Liver (tissue), 9 donors: ENCODE measurements around the gene ENDOU. TPM values are rescaled to one million over a fixed set of nuclear protein-coding genes. Genes with fewer than 3 reads are reported as not detected.
A peak's percentile ranks its signal among the peaks of the same experiment; 100 is the strongest.

Experiments used
- DNase-seq: peaks from one replicate; pipeline ENCODE4 v3.0.0-alpha.2; 2017; ENCODE audit warnings: low spot score
- H3K27ac ChIP-seq, 2 donors: one replicate each; pipeline ENCODE4 v1.7.0; 2013; ENCODE audit warnings: inconsistent platforms in 2 of 2, low read length in 2 of 2, control low read depth in 1 of 2, low read depth in 1 of 2, mild to moderate bottlenecking in 1 of 2
- H3K27me3 ChIP-seq, 4 donors: one replicate each; pipeline versions ENCODE4 v1.6.1 to v1.7.0; 2013; ENCODE audit warnings: low read length in 3 of 4, inconsistent platforms in 1 of 4, mild to moderate bottlenecking in 1 of 4, moderate library complexity in 1 of 4; ENCODE audit not compliant: control insufficient read depth in 4 of 4, insufficient read depth in 4 of 4
- H3K36me3 ChIP-seq, 4 donors: one replicate each; pipeline versions ENCODE4 v1.6.1 to v1.7.0; 2013; ENCODE audit warnings: low read length in 3 of 4, mild to moderate bottlenecking in 3 of 4, low read depth in 1 of 4, moderate library complexity in 1 of 4; ENCODE audit not compliant: control insufficient read depth in 4 of 4, insufficient read depth in 3 of 4
- H3K4me1 ChIP-seq, 4 donors: one replicate each; pipeline versions ENCODE4 v1.6.1 to v1.7.0; 2013; ENCODE audit warnings: low read length in 3 of 4, mild to moderate bottlenecking in 3 of 4, moderate library complexity in 1 of 4; ENCODE audit not compliant: control insufficient read depth in 4 of 4, insufficient read depth in 4 of 4
- H3K4me3 ChIP-seq, 3 donors: one replicate each; pipeline versions ENCODE4 v1.6.1 to v1.7.0; 2013; ENCODE audit warnings: low read length in 3 of 3, control low read depth in 1 of 3, low read depth in 1 of 3, mild to moderate bottlenecking in 1 of 3
- H3K9ac ChIP-seq, 2 donors: one replicate each; pipeline ENCODE4 v1.7.0; 2013; ENCODE audit warnings: low read length in 2 of 2, mild to moderate bottlenecking in 2 of 2, moderate library complexity in 2 of 2, control low read depth in 1 of 2, low read depth in 1 of 2
- H3K9me3 ChIP-seq, 4 donors: one replicate each; pipeline versions ENCODE4 v1.6.1 to v1.7.0; 2013; ENCODE audit warnings: low read length in 3 of 4; ENCODE audit not compliant: control insufficient read depth in 4 of 4
- ATF3 ChIP-seq: IDR thresholded peaks from 2 replicates; pipeline ENCODE4 v1.6.1; 2016; ENCODE audit warnings: antibody characterized with exemption
- CTCF ChIP-seq: fragments of 150-350 bp; IDR thresholded peaks from 2 replicates; pipeline ENCODE4 v1.5.1; 2017; ENCODE audit warnings: improper control_type of control experiment, low read depth, low read length; ENCODE audit not compliant: missing input control
- EGR1 ChIP-seq, 2 donors: IDR thresholded peaks; 2 replicates each; pipeline ENCODE4 v1.6.1; 2016 to 2018; ENCODE audit warnings: antibody characterized with exemption in 2 of 2, low read depth in 2 of 2
- FOXA1 ChIP-seq: IDR thresholded peaks from 2 replicates; pipeline ENCODE4 v1.6.1; 2016; ENCODE audit warnings: antibody characterized with exemption
- FOXA2 ChIP-seq: IDR thresholded peaks from 2 replicates; pipeline ENCODE4 v1.6.1; 2016; ENCODE audit warnings: antibody characterized with exemption
- GABPA ChIP-seq, 2 donors: IDR thresholded peaks in 1 of 2; conservative IDR thresholded peaks in 1 of 2; 2 replicates each; pipeline ENCODE4 v1.6.1; 2016; ENCODE audit warnings: antibody characterized with exemption in 2 of 2, mild to moderate bottlenecking in 1 of 2, moderate library complexity in 1 of 2
- HNF4A ChIP-seq, 2 donors: conservative IDR thresholded peaks; 2 replicates each; pipeline ENCODE4 v1.6.1; 2016; ENCODE audit warnings: antibody characterized with exemption in 2 of 2, mild to moderate bottlenecking in 2 of 2
- HNF4G ChIP-seq: IDR thresholded peaks from 2 replicates; pipeline ENCODE4 v1.6.1; 2016; ENCODE audit warnings: antibody characterized with exemption
- JUND ChIP-seq, 2 donors: IDR thresholded peaks; 2 replicates each; pipeline ENCODE4 v1.6.1; 2016; ENCODE audit warnings: antibody characterized with exemption in 2 of 2
- MAX ChIP-seq: IDR thresholded peaks from 2 replicates; pipeline ENCODE4 v1.6.1; 2016; ENCODE audit warnings: antibody characterized with exemption
- NR2F2 ChIP-seq: IDR thresholded peaks from 2 replicates; pipeline ENCODE4 v1.6.1; 2016; ENCODE audit warnings: antibody characterized with exemption
- RAD21 ChIP-seq, 2 donors: IDR thresholded peaks; 2 replicates each; pipeline ENCODE4 v1.6.1; 2016; ENCODE audit warnings: antibody characterized with exemption in 2 of 2, mild to moderate bottlenecking in 2 of 2
- REST ChIP-seq: IDR thresholded peaks from 2 replicates; pipeline ENCODE4 v1.6.1; 2016; ENCODE audit warnings: antibody characterized with exemption, mild to moderate bottlenecking
- RXRA ChIP-seq, 2 donors: IDR thresholded peaks; 2 replicates each; pipeline ENCODE4 v1.6.1; 2017 to 2018; ENCODE audit warnings: antibody characterized with exemption in 2 of 2, mild to moderate bottlenecking in 1 of 2
- SP1 ChIP-seq: IDR thresholded peaks from 2 replicates; pipeline ENCODE4 v1.6.1; 2018; ENCODE audit warnings: antibody characterized with exemption, mild to moderate bottlenecking
- TAF1 ChIP-seq: conservative IDR thresholded peaks from 2 replicates; pipeline ENCODE4 v1.6.1; 2016; ENCODE audit warnings: antibody characterized with exemption, mild to moderate bottlenecking
- YY1 ChIP-seq: IDR thresholded peaks from 2 replicates; pipeline ENCODE4 v1.6.1; 2016; ENCODE audit warnings: antibody characterized with exemption, mild to moderate bottlenecking
- ZBTB33 ChIP-seq: IDR thresholded peaks from 2 replicates; pipeline ENCODE4 v1.6.1; 2016; ENCODE audit warnings: antibody characterized with exemption
- WGBS: extraction: QIAGEN DNeasy Blood & Tissue Kit; methylation state at CpG from one replicate; pipeline ENCODE4 v1.1.7; 2013; 5-methylcytosine and 5-hydroxymethylcytosine counted together
- polyA plus RNA-seq, 2 donors: library from polyadenylated mRNA; stranded (reverse) in 1 of 2; unstranded in 1 of 2; fragments of 200-250 nt in 1 of 2; fragments of >200 nt in 1 of 2; fragmentation: Nextera tagmentation in 1 of 2; extraction: Ambion mirVana in 1 of 2; gene quantifications; one replicate each; pipeline versions ENCODE4 v1.2.1 to v1.2.3, GENCODE V29; 2013 to 2015
- total RNA-seq, 2 donors: library from RNA; depleted of rRNA; stranded (reverse); fragments of >200 nt; gene quantifications; one replicate each; pipeline ENCODE4 v1.2.3, GENCODE V29; 2014
- donor health status: healthy.
- donor health status: healthy.
- donor health status: healthy.
- donor health status: healthy.
- donor health status: healthy.

The ENDOU gene
- total and polyA plus RNA-seq, 4 donors: 0.25 TPM; not detected in 3

GRCh38 chr12:47770086-47770726 lies 44.9 kb upstream of the ENDOU start:
- peaks cover 2 to 26% (median 14%) of the 10 kb centered on the region in 4 donors for H3K4me1 ChIP-seq
- no peaks in the 10 kb centered on the region for H3K9me3 ChIP-seq
- 79% methylated on average over 3 of the region's 3 CpGs for WGBS
- H3K9ac ChIP-seq: no peak overlapping the region
- no peak overlapping the region for H3K27ac ChIP-seq
- DNase-seq: no peak
- no peak overlapping the region for H3K4me3 ChIP-seq
- H3K27me3 ChIP-seq: no peaks in the 10 kb centered on the region
- no peak for TF ChIP-seq EGR1 (IDR thresholded peaks at IDR 0.05; ENCODE audit: low read depth in 2 of 2)
- no peak for TF ChIP-seq SP1
- TF ChIP-seq RAD21 (IDR thresholded peaks at IDR 0.05): peak in 1 of 2 donors; percentile 12
- TF ChIP-seq NR2F2: no peak
- TF ChIP-seq GABPA (IDR thresholded peaks at IDR 0.05 in 1 of 2, conservative IDR thresholded peaks at IDR 0.05 in 1 of 2): no peak
- no peak for TF ChIP-seq FOXA1
- peak; percentile 28 to 47 for TF ChIP-seq RXRA (IDR thresholded peaks at IDR 0.05)
- TF ChIP-seq YY1: no peak
- no peak for TF ChIP-seq TAF1
- no peak for TF ChIP-seq FOXA2
- TF ChIP-seq ZBTB33: no peak
- no peak for TF ChIP-seq MAX
- no peak for TF ChIP-seq HNF4G
- TF ChIP-seq ATF3: no peak
- TF ChIP-seq REST: no peak
- TF ChIP-seq CTCF: no peak
- no peak for TF ChIP-seq JUND (IDR thresholded peaks at IDR 0.05)
- peak in 1 of 2 donors; percentile 6 for TF ChIP-seq HNF4A (conservative IDR thresholded peaks at IDR 0.05)
- H3K36me3 ChIP-seq: no peaks in the 10 kb centered on the region
